ENCODE data around the gene GALNT10. TPM values are rescaled to one million over a fixed set of nuclear protein-coding genes. Genes with fewer than 3 reads are reported as not detected.

The GALNT10 gene
- total and polyA plus RNA-seq, 9 of the 15 experiments (the other 6 are each of a cell fraction or from before 2014, with no cell fraction given): 4.6 to 37.1 (median 13.3) TPM

DNA sequence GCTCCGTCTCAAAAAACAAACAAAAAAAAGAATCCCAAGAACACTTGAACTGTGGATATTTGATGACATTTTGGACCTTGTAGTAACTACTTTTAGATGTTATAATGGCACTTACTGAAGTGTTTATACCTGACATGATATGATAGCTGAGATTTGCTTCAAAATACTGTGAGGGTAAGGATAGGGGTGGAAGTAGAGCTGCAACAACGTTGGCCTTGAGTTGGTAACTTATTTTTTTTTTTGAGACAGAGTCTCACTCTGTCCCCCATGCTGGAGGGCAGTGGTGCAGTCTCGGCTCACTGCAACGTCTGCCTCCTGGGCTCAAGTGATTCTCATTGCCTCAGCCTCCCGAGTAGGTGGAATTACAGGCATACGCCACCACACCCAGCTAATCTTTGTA is 224.6 kb downstream of the GALNT10 start (continued):
- TF ChIP-seq MAX (CRISPR knock-in tag; IDR thresholded peaks at IDR 0.05): no peak

DNA sequence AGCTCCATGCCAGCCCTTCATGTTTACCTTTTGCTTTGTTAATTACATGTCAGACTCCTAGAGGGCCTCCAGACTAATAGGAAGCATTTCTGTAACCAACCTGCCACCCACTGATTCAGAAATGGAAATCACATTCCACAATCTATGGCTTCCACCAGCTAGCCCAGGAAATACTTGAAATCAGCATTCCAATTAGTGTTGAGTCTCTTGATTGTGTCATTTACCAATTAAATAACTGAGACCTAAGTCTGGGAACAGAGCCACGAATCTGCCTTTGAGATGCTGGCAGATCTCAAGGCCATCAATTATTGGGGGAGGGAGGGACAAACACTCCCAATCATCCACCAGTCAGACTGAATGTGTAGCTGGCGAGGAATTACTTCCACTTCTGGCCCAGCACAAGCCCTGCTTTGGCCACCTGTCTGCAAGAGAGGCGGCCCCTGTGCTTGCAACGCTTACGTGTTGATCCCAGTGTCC is 227.8 kb downstream of the GALNT10 start:
- Histone ChIP-seq H4K20me1 (replicated peaks; ENCODE audit: control insufficient read depth, insufficient read depth, low read length) (0 out of 2 replicates have a peak, but pooled peaks cover 3% of the 10 kb centered on the region), H3K27me3 (ENCODE audit: control insufficient read depth in 2 of 2, insufficient read depth in 2 of 2, low read length in 2 of 2) (no peaks in the 10 kb centered on the region), H3K4me2 (ENCODE audit: insufficient read depth, low read length) (no peak overlapping the region), H3K9me3 (replicated peaks; ENCODE audit: control insufficient read depth, insufficient read depth, low read depth, low read length) (no peaks in the 10 kb centered on the region), H3K27ac (ENCODE audit: extremely low read depth, low read depth, low read length) (no peak overlapping the region), H3K4me3 (no peak overlapping the region), H2AFZ (ENCODE audit: low read depth, low read length) (no peak overlapping the region), H3K4me1 (replicated peaks in 1 of 2; ENCODE audit: control insufficient read depth in 2 of 2, insufficient read depth in 2 of 2, low read length in 2 of 2) (peaks cover 0 to 8% of the 10 kb centered on the region in 2 experiments; a peak in 2 of 5 replicates), H3K79me2 (ENCODE audit: control insufficient read depth, insufficient read depth, low read length) (no peaks in the 10 kb centered on the region), H3K9me1 (ENCODE audit: control insufficient read depth, insufficient read depth, low read length) (no peaks in the 10 kb centered on the region), H3K36me3 (ENCODE audit: control insufficient read depth, insufficient read depth, low read length) (peaks cover 11% of the 10 kb centered on the region; the same call in 1 of the 3 replicates), H3K9ac (ENCODE audit: insufficient read depth in 1 of 2, low read depth in 2 of 2, low read length in 2 of 2) (no peak overlapping the region)
- FAIRE-seq (no peak), ATAC-seq (no peak), DNase-seq (ENCODE audit: extremely low read depth in 1 of 4, low spot score in 3 of 4) (no peak)
- TF ChIP-seq IFI16 (CRISPR knock-in tag; IDR thresholded peaks at IDR 0.05): no peak
- TF ChIP-seq, protein P1, sequence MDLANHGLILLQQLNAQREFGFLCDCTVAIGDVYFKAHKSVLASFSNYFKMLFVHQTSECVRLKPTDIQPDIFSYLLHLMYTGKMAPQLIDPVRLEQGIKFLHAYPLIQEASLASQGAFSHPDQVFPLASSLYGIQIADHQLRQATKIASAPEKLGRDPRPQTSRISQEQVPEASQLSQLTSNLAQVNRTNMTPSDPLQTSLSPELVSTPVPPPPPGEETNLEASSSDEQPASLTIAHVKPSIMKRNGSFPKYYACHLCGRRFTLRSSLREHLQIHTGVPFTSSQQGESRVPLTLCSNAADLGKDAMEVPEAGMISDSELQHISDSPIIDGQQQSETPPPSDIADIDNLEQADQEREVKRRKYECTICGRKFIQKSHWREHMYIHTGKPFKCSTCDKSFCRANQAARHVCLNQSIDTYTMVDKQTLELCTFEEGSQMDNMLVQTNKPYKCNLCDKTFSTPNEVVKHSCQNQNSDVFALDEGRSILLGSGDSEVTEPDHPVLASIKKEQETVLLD (IDR thresholded peaks at IDR 0.05): no peak
- no peak for TF ChIP-seq ZNF57 (CRISPR knock-in tag; IDR thresholded peaks at IDR 0.05)
- TF ChIP-seq, protein P2, sequence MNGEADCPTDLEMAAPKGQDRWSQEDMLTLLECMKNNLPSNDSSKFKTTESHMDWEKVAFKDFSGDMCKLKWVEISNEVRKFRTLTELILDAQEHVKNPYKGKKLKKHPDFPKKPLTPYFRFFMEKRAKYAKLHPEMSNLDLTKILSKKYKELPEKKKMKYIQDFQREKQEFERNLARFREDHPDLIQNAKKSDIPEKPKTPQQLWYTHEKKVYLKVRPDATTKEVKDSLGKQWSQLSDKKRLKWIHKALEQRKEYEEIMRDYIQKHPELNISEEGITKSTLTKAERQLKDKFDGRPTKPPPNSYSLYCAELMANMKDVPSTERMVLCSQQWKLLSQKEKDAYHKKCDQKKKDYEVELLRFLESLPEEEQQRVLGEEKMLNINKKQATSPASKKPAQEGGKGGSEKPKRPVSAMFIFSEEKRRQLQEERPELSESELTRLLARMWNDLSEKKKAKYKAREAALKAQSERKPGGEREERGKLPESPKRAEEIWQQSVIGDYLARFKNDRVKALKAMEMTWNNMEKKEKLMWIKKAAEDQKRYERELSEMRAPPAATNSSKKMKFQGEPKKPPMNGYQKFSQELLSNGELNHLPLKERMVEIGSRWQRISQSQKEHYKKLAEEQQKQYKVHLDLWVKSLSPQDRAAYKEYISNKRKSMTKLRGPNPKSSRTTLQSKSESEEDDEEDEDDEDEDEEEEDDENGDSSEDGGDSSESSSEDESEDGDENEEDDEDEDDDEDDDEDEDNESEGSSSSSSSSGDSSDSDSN (IDR thresholded peaks at IDR 0.05; ENCODE audit: borderline replicate concordance in 1 of 2, low read depth in 2 of 2, low read length in 2 of 2): no peak
- no peak for TF ChIP-seq RUNX1 (IDR thresholded peaks at IDR 0.05; ENCODE audit: low read depth)
- no peak for TF ChIP-seq NR1H2 (CRISPR knock-in tag; IDR thresholded peaks at IDR 0.05)
- no peak for TF ChIP-seq BRCA1 (IDR thresholded peaks at IDR 0.05)
- TF ChIP-seq BRCA1 (CRISPR knock-in tag; IDR thresholded peaks at IDR 0.05): no peak
- TF ChIP-seq ZNF232 (CRISPR knock-in tag; IDR thresholded peaks at IDR 0.05): no peak
- TF ChIP-seq ZNF766 (CRISPR knock-in tag; conservative IDR thresholded peaks at IDR 0.05): no peak
- WGBS (ENCODE audit: insufficient coverage, low coverage, missing lambda C conversion rate): 80% methylated on average over 5 of the region's 5 CpGs
- TSS peak; percentile 31 for BruUV-seq (replicated peaks)
- ChIA-PET CTCF (ENCODE audit: low intra/inter-chr PET ratio) (no interaction called here), POLR2A (interaction anchor here (1.2 kb wide), 1 partner anchor 11 kb away, joined by 3 read pairs; no protein-coding TSS in a partner anchor)
- intact Hi-C loops (cut with micrococcal nuclease): no loop called here
- in situ Hi-C loops (cut with MboI): no loop called here

Measured in K562 (cell line).